HG02610 (cell line): ENCODE data around the gene SULT1A3.
"Not testable (repeated sequence)": the region's sequence is repeated elsewhere in the genome, so short reads cannot be mapped to it uniquely, and the experiment has no call there.

ENCODE experiments used
- ATAC-seq: cut with Tn5 transposase; IDR thresholded peaks from one replicate; pipeline ENCODE4 v1.9.1; 2021; ENCODE audit warnings: mild to moderate bottlenecking, moderate library complexity; ENCODE audit not compliant: unreplicated experiment

SULT1A3 gene

DNA sequence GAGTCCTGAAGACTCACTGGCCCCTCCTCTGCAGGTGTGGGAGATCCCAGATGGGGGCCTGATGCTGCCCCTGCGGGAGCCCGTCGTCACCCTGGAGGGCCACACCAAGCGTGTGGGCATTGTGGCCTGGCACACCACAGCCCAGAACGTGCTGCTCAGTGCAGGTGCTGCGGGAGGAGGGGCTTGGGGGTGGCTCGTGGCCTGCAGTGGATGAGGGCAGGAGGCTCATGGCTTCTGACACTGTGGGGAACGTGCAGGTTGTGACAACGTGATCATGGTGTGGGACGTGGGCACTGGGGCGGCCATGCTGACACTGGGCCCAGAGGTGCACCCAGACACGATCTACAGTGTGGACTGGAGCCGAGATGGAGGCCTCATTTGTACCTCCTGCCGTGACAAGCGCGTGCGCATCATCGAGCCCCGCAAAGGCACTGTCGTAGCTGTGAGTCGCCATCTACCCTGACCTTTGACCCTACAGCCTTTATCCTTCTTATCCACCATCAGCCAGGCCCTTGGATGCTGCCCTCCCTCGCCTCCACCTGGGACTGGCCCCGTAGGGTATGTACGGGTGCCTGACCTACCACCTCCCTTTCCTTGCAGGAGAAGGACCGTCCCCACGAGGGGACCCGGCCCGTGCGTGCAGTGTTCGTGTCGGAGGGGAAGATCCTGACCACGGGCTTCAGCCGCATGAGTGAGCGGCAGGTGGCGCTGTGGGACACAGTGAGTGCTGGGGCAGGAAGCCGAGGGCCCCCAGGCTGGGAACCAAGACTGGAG lies 12.1 kb upstream of the SULT1A3 start:
- ATAC-seq, result no peak

- no peak for ATAC-seq
Measured at GRCh38 chr16:30187556-30187865, 11.5 kb upstream of the SULT1A3 start.

- no peak for ATAC-seq
Measured at GRCh38 chr16:30187971-30188561, 11.0 kb upstream of the SULT1A3 start.

DNA sequence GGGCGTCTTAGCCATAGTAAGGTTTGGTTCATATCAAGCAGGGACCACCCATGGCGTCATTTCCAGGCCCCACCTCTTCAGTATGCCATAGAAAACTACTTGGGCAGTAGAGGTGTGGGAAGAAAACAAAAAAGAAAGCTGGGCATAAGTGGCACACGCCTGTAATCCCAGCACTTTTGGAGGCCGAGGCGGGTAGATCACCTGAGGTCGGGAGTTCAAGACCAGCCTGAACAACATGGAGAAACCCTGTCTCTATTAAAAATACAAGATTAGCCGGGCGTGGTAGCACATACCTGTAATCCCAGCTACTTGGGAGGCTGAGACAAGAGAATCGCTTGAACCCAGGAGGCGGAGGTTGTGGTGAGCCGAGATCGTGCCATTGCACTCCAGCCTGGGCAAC lies 7.9 kb upstream of the SULT1A3 start:
- not testable (repeated sequence) for ATAC-seq

DNA sequence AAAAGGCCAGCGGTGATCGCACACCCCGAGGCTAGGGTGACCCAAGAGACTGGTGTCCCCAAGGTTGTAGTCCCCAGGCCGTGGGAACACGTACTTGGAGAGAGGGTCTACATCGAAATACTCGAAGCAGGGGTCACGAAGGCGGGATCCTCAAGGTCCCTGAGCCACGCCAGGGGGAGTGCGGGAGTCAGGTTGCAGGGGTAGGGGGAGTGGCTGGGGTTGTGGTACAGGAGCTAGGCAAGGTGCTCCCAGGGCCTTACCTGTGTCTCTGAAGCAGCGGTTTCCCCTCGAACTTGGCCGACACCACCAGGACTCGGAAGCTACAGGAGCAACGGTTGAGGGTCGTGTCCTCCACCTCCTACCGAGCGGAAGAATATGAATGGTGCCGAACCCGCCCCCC lies 6.0 kb upstream of the SULT1A3 start:
- not testable (repeated sequence) for ATAC-seq

GRCh38 chr16:30193615-30194014 lies 5.4 kb upstream of the SULT1A3 start, which contains the start of the genes BOLA2B and SLX1A:
TSS of gene BOLA2B (minus strand) at chr16:30193666. CDS start at chr16:30193595, 71 bp downstream.
TSS of gene SLX1A (plus strand) at chr16:30193875. CDS start at chr16:30194085, 210 bp downstream.
- ATAC-seq, result peak; percentile 94

DNA sequence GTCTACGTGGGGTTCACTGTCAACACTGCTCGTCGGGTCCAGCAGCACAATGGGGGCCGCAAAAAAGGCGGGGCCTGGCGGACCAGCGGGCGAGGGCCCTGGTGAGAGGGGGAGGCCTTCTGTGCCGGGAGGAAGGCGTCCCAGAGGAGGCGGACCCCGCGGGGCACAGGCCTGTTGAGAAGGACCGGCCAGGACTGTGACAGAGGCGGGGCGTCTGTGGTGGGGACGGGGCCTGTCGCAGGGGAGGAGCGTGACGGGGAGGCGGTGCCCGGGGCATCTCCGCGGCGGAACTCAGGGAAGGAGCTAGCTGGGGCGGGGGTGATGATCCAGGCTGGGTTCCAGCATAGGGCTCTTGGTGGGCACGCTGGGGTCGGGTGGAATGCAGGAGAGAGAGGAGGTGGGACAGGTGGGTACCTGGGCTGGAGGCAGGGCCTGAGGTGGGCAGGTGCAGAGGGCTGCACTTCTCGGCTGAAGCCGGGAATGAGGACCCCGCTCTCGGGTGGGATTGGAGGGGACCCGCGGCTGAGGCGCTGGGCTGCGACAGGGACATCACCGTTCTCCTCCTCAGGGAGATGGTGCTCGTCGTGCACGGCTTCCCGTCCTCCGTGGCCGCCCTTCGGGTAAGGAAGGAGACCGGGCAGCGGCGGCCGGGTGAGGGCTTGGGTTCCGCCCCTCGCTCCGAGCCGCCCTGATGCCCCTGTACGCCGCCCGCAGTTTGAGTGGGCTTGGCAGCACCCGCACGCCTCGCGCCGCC lies 4.7 kb upstream of the SULT1A3 start:
- ATAC-seq, result peak; percentile 61

- not testable (repeated sequence) for ATAC-seq
Measured at GRCh38 chr16:30197001-30197400, 2.1 kb upstream of the SULT1A3 start.

DNA sequence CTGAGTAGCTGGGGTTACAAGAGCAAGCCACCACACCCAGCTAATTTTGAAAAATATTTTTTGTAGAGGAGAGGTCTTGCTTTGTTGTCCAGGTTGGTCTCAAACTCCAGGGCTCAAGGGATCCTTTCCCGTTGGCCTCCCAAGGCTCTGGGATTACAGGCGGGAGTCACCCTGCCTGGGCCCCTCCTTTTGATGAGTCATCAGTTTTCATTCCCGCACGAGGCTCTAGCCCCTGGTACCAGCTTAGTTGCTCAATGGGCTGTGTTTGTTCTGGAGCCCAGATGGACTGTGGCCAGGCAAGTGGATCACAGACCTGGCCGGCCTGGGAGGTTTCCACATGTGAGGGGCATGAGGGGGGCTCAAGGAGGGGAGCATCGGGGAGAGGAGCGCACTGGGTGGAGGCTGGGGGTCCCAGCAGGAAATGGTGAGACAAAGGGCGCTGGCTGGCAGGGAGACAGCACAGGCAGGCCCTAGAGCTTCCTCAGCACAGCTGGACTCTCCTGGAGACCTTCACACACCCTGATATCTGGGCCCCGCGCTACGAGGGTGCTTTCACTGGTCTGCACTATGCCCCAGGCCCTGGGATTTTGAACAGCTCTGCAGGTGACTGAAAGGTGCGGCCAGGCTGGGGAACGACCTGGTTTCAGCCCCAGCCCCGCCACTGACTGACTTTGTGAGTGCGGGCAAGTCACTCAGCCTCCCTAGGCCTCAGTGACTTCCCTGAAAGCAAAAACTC lies 721 bp downstream of the SULT1A3 start:
- ATAC-seq, result not testable (repeated sequence)

DNA sequence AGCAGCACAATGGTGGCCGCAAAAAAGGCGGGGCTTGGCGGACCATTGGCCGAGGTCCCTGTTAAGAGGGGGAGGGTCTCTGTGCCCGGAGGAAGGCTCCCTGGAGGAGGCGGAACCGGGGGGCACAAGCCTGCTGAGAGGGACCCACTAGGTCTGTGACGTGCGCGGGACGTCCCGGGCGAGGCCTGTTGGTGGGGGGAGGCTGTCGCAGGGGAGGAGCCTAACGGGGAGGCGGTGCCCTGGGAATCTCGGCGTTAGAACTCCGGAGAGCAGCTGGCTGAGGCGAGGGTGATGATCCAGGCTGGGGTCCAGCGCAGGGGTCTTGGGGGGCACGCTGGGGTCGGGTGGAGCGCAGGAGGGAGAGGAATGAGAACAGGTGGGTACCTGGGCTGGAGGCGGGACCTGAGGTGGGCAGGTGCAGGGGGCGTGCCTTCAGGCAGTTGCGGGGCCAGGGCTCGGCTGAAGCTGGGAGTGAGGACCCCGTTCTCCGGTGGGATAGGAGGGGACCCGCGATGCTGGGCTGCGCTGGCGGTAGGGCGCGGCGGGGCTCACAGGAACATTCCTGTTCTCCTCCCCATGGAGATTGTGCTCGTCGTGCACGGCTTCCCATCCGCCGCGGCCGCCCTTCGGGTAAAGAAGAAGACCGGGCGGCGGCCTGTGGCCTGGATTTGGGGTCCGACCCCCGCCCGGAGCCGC lies 6.6 kb downstream of the SULT1A3 start:
- not testable (repeated sequence) for ATAC-seq

GRCh38 chr16:30206252-30206651 lies 7.2 kb downstream of the SULT1A3 start:
- not testable (repeated sequence) for ATAC-seq

GRCh38 chr16:30207063-30207704 lies 8.1 kb downstream of the SULT1A3 start:
- not testable (repeated sequence) for ATAC-seq

GRCh38 chr16:30209032-30209431 lies 10.0 kb downstream of the SULT1A3 start:
- ATAC-seq, result not testable (repeated sequence)

GRCh38 chr16:30211414-30211813 lies 12.4 kb downstream of the SULT1A3 start:
- not testable (repeated sequence) for ATAC-seq

GRCh38 chr16:30217082-30217481 lies 18.0 kb downstream of the SULT1A3 start:
- not testable (repeated sequence) for ATAC-seq

DNA sequence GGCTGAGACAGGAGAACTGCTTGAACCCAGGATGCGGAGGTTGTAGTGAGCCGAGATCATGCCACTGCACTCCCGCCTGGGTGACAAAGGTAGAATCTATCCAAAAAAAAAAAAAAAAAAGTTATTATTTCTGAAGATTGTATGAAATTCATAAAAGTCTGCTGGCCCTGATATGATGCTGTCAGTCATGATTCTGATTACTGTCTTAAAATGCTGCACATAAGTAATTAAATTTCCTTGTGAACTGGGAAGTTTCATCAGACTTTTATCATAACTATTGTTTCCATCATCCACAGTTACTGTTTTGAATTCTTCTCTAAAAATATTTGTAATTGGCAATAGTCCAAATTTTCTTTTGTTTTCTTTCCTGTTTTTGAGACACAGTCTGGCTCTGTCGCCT lies 49.3 kb downstream of the SULT1A3 start, which contains the start of gene NPIPB13:
TSS of gene NPIPB13 (minus strand) at position 101 of the 400 bp plus-strand sequence. CDS start 2,906 bp downstream, outside the sequence.
- ATAC-seq, result not testable (repeated sequence)
